PC-9 (cell line): Measurements from ENCODE around the gene CD276.

Source experiments
- CTCF ChIP-seq: fragments of 200-600 bp; sonication (generic); conservative IDR thresholded peaks from 2 replicates; pipeline ENCODE4 v1.6.1; 2017; ENCODE audit warnings: mixed run types, antibody characterized with exemption, mild to moderate bottlenecking, moderate library complexity
- EZH2 ChIP-seq: fragments of 200-600 bp; sonication (generic); IDR thresholded peaks from 2 replicates; pipeline ENCODE4 v1.8.0; 2017; ENCODE audit warnings: antibody characterized with exemption, low read depth

- TF ChIP-seq EZH2 (no peak), CTCF (no peak)
Measured at GRCh38 chr15:73655724-73656123, 28.5 kb upstream of the CD276 start.
